CD4-positive, alpha-beta T cell treated with Interleukin-6 at 100 ng/mL for 8 hours (primary cell): Measurements from ENCODE around the gene TLE7.
A peak's percentile ranks its signal among the peaks of the same experiment; 100 is the strongest.

Source experiments
- DNase-seq: peaks from one replicate; pipeline ENCODE4 v3.0.0-alpha.2; 2020; ENCODE audit warnings: mixed read lengths, low spot score

The TLE7 gene

DNA sequence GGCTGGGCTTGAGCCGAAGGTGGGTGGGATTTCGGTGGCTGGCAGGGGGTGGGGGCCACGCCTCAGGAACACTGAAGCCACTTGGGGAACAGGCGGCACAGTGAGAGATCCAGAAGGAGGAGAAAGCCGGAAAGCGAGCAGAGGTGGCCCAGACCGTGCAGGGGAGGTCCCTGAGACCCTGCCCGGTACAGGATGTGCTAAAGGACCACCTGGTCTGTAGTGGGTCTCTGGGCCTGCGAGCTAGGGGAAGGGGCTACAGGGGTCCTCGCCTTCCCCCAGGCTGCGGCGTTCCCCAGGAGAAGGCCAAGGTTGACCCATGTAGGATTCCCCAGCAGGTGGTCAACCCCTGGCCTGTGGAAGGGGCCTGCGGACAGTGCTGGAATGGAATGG lies at the start of gene TLE7:
Gene TLE7 (minus strand): TSS at position 4 of the 390 bp plus-strand sequence. CDS start 8,730 bp downstream, outside the sequence.
- no peak for DNase-seq

DNA sequence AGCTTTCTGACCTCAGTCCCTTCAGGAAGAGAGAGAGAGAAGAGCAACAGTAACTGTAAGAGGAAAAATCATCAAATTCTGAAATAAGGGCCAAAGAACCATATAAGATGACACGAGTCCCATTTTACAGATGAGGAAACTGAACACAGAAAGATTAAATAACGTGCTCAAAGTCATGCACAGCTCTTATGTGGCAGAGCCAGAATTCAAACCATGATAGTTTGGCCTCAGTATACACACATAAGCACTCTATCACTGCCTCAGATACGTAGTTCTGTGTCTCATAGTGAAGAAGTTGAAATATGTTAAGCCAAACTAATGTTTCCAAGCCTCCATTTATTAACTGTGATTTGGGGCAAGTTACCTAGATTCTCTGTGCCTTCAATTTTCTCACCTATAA lies 49.2 kb upstream of the TLE7 start:
- DNase-seq, result no peak

DNA sequence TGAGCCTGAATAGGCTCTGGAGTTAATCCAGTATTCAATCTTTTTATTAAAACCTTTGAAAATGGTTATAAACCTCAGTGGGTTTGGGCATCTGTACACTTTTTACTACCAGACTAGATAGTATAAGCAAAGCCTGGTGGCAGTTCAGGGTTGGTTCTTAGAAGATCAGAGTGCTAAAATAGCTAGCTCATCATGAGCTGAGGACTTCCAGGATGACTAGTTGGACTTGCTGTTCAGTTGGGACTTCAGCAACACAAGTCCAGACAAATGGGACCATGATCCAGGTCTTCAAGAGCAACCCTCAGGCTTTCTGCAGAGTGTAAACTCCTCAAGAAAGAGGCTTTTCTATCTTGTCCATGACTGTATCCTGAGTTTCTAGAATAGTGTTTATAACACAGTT lies 48.5 kb upstream of the TLE7 start:
- DNase-seq, result no peak

DNA sequence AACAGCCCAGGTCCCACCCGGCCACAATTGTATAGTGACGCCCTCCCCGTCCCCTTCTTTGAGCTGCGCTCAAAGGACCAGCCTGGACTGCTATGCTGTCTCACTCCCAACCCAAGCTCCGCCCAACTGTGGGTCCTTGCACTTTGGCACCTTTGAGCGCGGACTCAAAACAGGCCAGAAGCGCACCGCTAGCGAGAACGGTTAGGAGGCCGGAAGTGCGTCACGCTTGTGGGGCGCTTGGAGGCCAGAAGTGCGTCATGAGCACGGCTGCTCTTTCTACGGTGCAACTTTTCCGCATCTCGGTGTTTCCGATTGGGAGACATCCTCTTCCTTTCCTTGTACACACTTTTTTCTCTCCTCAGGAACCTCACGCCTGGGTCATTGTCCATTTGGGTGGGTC lies 47.3 kb upstream of the TLE7 start, which contains the start of gene ZNF19:
Gene ZNF19 (minus strand): TSS at position 203 of the 400 bp plus-strand sequence. CDS start 7,210 bp downstream, outside the sequence.
- no peak for DNase-seq

DNA sequence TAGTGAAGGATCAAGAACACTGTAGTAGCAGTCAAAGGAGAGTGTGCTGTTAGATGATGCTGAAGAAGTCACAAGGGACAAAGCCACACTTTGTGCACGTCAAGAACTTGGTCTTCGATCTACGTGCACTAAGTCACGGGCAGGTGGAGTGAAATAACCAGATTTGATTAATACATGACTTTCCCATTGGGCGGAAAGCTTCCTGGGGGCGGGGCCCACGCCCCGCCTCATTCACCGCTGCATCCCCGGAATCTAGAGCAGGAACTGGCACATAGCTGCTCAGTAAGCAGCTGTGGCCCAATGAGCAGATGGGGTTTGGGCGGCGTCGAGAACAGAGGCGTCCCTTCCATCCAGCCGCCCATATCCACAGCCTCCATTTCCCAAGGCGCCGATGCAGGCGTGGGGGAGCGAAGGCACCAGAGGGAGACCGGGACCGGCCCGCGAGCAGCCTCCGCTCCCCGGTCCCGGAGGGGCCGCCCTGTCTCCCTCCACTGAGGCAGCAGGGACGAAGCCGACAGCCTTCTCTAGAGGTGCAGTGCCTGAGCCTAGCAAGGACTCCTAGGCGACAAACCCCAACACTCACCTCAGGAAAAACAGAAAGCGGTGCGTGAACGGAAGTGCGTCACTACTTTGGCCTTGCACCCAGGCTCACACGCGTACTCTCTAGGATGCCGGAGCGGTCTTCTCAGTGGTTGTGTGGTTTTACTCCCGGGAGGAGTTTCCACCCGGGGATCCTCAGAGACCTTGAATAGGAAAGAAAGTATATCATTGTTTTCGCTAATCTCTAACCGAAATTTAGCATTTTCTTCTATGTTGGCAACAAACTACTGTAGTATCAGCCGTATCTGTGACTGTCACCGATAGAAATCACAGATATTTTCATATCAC lies 42.4 kb upstream of the TLE7 start:
- peak; percentile 83 for DNase-seq

DNA sequence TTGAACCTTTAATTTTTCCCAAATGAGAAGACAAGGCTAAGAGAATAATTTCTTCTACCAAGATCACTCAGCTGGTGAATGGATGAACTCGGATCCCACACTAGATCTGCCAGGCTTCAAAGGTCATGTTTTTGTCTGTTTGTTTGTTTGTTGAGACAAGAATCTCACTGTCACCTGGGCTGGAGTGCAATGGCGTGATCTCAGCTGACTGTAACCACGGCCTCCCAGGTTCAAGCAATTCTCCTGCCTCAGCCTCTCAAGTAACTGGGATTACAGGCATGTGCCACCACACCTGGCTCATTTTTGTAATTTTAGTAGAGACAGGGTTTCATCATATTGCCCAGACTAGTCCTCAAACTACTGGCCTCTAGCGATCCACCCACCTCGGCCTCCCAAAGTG lies 40.7 kb upstream of the TLE7 start:
- no peak for DNase-seq

DNA sequence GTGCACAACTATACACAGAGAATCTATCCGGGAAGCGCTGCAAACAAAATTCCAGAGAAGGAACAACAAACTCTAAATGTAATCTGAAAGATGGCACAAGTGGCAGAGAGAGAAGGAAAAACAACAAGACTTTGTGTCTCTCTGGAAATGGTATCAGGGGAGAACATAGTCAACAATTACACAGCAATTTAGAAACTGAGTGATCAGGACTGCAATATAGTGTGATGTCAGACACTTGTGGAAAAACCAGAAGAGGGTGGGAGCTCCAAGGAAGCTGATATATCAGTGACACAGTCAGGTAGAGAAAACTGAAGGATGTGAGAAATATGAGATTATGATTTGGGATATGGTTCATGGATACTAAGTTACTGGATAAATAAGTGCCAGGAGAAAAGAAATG lies 39.1 kb upstream of the TLE7 start:
- no peak for DNase-seq

DNA sequence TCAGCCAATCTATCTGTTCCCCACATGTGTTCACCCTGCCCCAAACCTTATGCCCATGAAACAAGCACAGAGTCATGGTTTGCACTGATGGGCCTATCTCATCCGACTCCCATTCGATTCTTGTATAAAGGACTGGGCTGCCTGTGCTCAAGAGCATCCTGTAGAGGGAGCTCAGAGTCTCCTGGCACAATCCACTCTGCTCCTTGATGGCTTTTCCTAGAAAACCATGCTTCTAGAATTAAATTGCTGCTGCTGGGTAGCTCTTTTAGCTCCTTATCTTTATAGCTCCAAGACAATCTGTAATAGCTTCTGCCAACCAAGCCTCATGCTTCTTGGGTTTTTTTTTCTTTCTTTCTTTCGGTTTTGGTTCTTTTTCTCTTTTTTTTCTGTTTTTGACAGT lies 37.6 kb upstream of the TLE7 start:
- no peak for DNase-seq

DNA sequence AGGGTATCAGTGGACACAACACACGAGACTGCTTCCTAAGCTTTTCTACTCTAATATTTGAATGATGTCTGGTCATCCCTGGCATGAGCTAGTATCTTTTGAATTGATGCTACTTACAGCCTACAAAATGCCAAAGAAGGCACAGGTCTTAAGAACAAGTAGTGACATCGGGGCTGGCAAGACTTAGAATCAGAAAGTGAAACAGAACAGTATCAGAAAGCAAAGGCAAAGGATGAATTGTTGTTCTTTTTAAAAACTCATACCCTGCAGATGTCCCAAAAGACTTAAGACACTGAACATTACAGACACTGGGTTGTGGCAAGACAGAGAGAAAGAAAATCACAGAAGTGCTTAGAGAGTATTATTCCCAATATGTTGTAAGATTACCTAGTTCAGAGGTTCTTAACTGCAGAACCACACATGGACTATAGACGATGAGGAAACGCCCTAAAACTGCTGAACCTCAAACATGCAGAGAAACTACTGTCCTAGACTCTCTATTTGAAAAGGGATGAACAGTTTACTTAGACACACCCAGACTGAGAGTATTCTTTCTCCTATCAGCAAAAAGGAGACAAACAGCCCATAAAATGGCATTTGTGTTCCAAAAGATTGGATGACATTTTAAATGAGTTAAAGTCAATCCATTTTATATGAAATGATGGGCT lies 34.7 kb upstream of the TLE7 start:
- no peak for DNase-seq

DNA sequence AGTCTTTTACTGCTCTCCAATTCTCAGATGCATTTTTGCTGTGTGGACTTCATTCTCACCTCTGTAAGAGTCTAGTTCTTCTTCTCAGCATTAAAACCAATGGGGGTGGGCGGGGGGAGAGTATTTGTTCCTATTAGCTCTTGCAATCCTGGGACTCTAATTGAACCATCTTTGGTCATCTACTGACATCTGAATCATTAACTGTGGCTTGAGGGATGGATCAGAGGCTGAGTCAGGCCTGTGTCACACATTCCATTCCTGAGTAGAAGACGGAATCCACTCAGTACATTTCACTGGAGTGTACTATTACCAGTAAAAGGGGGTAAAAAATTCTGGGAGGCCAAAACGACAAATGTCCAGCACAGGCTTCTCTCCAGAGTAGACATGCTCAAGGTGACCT lies 33.0 kb upstream of the TLE7 start:
- no peak for DNase-seq

DNA sequence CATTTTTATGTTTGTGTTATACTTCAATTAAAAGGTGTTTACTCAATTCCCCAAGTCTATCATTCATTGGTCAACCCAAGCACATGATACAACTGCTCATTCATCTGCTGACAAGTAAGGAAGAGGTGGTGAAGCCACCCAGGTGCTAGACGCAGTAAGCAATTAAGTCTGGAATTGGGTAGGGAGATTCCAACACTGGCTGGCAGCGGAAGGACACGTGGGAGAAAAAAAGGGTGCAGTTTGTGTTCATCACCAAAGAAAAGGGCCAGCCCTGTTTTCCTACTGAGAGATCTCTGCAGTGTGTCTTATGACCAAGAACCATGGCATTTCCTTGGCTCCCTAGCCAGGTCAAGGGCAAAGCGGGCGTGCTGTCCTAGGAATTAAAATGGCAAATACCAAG lies 32.0 kb upstream of the TLE7 start:
- DNase-seq, result no peak

DNA sequence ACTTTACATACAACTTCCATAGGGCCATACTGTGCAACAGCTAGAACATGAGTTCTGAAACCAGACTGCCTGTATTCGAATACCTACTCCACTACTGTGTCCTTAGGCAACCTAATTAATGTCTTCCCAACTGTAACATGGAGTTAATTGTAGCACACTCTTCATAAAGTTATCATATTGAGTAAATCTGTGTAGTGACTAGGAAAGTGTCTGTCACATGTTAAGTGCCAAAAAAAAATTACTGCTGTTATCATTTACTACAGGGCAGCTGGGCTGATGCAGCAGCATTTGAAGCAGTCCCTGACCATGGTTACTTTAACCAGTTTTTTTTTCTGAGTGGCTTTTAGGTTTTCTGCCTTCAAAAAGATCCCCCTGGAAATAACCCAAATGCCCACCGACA lies 31.1 kb upstream of the TLE7 start:
- DNase-seq, result no peak

DNA sequence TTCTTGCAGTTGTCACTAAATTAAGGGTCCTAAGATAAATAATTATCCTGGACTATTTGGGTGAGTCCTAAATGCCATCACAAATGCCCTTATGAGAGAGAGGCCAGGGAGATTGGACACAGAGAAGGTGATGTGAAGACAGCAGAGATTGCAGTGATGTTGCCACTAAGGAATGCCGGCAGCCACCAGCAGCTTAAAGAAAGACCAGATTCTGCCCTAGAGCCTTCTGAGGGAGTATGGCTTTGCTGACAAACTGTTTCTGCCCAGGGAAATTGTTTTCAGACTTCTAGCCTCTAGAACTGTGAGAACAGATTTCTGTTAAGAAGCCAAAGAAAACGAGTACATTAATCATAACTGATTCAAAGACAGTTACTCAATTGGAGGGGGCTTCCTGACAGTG lies 30.2 kb upstream of the TLE7 start:
- no peak for DNase-seq

DNA sequence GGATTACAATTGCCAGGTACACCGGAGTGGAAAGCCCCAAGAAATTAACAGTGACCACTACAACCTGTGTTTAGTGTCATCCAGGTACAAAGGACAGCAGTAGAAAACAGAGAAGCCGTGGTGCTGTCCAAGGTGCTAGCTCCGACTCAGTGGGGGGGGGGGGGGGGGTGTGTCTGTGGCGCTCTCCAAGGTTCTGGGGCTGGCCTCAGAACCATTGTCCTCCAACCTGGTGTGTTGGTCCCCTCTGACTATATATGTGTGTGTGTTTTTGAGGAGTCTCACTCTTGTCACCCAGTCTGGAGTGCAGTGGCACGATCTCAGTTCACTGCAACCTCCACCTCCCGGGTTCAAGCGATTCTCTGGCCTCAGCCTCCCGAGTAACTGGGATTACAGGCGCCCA lies 26.0 kb upstream of the TLE7 start:
- DNase-seq, result peak; percentile 22

DNA sequence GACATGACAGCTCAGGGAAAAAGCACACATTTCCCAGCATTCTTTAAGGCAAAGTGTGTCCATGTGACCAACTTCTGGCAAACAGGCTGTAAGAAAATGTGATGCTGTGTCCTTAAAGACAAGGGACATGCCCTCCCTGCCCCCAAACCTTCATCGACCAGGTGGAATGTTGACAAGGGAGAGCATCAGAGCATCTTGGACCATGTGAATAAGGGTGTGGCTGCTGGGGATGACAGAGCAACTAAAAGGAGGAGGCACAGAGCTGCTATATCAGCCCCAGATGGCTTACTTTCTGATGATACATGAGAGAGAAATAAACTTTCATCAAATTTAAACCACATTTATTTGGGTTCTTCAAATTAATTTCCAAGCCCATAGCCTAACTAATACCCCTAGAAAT lies 22.4 kb upstream of the TLE7 start:
- DNase-seq, result no peak

DNA sequence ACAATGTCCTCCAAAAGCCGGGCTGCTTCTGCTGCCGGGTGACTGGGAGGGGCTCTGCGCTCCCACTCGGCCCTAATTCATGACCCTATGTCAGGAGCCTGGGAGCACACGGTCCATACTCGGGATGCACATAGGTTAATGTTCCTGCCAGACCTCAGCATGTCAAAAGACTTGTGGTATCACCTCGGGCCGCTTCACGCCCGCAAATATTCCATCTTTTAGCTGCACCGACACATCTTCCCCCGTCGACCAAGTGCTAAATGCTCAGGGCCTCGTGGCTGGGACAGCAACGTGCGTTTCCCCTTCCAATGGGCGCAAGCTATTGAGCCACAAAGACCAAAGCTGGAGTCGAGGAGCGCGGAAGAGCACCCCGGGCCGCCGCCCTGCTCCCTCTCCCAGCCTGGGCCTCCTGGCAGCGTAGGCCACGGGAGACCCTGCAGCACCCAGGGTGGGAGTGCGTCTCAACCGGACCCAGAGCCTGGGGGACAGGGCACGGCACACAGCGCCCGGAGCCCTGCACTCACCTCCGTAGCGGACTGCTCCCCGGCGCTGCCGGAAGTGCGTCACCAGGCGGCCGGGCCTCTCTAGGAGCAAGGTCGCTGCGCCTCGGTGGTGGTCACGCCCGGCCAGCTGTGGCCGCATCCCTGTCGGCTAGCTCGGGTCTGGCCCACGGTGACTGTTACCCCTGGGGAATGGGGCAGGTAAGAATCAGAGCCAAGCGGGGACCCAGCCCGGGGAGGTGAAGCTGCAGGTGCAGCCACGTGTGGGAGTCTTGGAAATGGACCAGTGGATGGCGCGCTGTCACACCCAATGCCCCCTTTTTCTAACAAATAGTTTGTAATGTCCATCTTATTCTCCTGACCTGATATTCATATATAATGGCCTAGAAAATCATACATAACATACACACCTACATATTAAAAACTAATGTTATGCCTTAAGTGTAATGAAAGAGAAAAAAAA lies 20.1 kb upstream of the TLE7 start, which contains the start of gene ZNF23:
Gene ZNF23 (minus strand): TSS at position 562 of the 963 bp plus-strand sequence. CDS start 5,451 bp downstream, outside the sequence.
- peak; percentile 70 for DNase-seq

DNA sequence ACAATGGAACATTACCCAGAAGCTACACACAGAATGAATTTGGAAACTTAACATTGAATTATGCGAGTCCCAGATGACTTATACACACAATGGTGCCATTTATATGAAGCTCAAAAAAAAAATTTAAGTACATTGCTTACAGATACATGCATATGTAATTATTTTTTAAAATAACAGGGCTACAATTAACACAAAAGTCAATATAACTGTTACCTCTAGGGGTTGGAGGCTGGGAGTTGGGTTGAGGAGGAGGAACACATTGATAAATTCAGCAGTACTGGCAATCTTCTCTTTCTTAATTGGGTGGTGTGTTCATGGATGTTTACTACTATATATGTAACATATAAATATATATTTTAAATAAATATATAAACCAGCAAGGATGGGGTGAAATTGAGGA lies 19.1 kb upstream of the TLE7 start:
- DNase-seq, result no peak

DNA sequence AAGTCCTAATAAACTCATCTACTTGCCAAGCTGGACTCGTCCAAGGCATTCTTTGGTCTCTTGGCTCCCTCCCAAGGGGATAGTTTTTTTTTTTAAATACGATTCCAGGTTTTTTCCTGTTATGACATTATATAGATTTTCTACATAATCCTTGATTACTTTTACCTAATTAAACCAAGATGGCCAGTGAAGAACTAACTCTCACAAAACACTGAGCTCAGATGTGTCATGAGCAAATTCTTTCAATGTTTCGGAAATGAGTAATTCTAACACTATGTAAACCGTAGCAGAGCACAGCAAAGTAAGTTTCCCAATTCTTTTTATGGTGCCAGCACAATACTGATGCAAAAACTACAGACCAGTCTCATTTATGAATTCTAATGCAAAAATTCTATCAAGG lies 18.4 kb upstream of the TLE7 start:
- no peak for DNase-seq

DNA sequence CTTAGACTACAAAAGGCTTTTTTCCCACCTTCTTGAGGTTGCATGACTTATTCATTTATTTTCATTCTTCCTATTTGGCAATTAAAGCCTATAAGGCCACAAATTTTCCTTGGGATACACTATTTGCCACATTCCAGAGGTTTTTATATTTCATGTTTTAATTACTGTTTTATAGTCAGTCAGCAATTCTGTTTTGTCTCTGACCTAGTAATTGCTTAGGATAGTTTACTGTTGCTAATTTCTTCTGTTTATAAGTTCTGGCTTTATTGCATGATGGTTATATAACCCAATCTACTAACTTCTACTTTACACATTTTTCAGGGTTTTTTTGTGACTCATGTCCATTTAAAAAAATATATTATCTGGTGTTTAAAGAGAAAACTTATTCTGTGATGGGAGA lies 17.7 kb upstream of the TLE7 start:
- no peak for DNase-seq

DNA sequence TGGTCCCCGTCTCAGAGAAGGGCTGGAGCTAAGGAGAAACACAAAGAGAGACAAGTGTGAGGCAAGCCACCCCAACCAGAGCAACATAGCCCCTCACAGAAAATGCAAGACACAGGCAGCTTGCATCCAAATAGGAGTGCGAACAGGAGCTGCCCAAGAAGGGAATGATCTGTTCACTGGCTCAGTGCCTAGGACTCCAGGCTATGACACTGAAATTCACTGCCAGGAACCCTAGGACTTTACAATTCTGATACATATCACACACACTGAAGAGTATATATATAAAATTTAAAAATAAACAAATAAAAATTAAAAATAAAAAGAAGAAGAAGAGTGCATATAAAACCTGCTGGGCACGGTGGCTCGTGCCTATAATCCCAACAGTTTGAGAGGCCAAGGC lies 14.9 kb upstream of the TLE7 start:
- DNase-seq, result no peak

DNA sequence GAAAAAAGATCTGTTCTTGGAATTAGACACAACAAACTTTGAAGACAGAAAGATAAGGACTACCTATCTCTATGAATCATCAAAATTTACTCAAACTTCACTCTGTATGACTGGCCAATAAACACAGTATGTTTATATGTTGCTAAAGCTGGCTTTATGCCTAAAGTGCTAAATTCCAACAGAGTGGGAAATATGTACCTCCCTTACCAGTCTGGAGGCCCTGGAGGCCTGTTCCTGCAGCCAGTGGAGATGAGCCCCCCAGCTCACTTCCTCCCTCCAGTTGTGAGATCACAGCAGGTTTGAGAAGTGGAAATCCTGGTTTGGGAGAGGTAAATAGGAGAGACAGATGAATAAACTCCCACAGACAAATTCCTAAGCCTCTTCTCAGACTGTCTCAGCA lies 11.2 kb upstream of the TLE7 start:
- no peak for DNase-seq

DNA sequence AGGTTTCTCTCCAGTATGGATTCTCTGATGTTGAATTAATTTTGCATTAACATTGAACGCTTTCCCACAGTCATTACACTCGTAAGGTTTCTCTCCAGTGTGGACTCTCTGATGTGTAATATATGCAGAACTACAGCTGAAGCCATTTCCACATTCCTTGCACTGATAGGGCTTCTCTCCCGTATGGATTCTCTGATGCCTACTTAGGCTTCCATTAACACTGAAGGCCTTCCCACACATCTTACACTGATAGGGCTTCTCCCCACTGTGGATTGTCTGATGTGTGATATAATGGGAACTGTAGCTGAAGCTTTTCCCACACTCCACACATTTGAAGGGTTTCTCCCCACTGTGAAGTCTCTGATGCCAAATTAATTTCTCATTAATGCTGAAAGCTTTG lies 7.2 kb upstream of the TLE7 start:
- no peak for DNase-seq
